NCI-H510A (cell line): Measurements from ENCODE around the gene NFATC2.

Experiments used
- DNase-seq: peaks from one replicate; lab custom pipeline; 2025; lab: John Stamatoyannopoulos, UW

NFATC2 gene

DNA sequence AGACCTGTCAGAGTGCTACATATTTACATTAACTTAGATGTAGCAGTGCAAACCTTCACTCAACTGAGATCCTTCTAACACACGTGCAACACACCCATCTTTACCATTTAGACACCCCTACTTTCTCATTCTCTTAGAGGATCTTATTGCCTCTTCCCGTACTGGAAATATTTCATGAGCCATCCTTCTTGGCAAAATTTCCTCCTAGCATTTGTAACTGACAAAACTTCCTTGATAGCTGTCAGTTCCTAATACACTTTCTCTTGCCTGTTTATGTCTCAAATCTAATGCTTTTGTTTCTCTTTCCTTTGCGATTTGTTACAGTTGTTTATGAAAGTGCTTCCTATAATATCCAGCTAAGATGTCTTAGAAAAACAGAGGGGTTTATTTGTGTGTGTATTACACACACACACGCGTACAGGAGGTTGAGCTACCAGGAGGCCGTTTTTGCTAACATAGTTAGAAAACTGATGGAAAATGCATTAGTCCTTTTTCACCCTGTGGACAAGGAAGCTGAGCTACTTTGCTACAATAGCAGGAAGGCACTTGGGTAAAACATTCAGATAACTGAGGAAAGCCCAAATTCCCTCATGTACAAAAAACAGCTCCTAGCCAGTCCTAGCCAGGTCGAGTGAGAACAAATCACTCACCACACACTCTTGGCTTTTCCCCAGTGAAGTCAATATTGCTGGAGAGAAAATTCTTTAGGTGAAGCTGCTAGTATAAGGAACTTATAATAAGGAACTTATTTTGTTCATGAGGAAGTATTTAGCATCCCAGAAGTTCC lies 153.6 kb downstream of the NFATC2 start:
- DNase-seq, result no peak

GRCh38 chr20:51388227-51388626 lies 154.3 kb downstream of the NFATC2 start:
- no peak for DNase-seq

- DNase-seq, result no peak
Measured at GRCh38 chr20:51387125-51387875, 155.2 kb downstream of the NFATC2 start.

GRCh38 chr20:51386586-51386985 lies 155.9 kb downstream of the NFATC2 start:
- DNase-seq, result no peak

GRCh38 chr20:51385646-51386530 lies 156.6 kb downstream of the NFATC2 start:
- no peak for DNase-seq

GRCh38 chr20:51384875-51385274 lies 157.6 kb downstream of the NFATC2 start:
- no peak for DNase-seq

- DNase-seq, result no peak
Measured at GRCh38 chr20:51383891-51384510, 158.5 kb downstream of the NFATC2 start.

DNA sequence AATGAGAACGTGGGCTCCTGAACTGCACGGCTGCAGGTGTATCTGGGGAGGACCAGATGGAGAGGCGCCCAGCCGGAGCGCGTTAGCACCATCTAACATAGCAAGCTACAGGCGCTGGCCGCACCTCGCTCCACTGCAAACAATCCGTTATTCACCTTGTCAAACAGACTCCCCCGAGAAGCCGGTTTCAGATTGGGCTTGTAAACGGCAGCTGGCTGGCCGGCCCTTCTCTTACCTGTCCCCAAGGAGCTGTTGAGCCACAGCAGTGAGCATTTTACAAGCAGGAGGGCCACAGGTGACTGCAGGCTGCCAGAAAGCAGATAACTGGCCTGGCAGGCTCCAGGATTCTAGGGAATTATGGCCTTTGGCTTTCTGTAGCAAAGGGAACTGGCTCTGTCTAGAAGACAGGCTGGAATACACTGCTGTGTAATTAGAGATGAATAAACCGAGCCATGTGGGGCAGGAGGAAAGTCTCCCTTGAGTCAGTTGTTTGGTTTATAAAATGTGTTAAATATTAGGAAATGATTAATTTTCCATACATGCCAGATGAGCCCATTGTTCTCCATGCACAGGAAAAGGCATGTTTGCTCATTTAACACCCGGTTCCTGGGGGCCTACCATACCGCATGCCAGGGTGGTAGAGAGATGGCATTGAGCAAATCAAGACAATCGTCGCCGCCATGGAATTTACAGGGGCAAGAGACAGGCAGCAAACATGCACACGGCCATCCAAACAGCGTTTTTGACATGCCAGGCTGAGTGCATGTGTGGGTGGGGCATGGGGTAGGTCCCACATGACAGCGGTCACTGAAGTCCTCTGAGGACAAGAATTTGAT lies 159.3 kb downstream of the NFATC2 start:
- no peak for DNase-seq

DNA sequence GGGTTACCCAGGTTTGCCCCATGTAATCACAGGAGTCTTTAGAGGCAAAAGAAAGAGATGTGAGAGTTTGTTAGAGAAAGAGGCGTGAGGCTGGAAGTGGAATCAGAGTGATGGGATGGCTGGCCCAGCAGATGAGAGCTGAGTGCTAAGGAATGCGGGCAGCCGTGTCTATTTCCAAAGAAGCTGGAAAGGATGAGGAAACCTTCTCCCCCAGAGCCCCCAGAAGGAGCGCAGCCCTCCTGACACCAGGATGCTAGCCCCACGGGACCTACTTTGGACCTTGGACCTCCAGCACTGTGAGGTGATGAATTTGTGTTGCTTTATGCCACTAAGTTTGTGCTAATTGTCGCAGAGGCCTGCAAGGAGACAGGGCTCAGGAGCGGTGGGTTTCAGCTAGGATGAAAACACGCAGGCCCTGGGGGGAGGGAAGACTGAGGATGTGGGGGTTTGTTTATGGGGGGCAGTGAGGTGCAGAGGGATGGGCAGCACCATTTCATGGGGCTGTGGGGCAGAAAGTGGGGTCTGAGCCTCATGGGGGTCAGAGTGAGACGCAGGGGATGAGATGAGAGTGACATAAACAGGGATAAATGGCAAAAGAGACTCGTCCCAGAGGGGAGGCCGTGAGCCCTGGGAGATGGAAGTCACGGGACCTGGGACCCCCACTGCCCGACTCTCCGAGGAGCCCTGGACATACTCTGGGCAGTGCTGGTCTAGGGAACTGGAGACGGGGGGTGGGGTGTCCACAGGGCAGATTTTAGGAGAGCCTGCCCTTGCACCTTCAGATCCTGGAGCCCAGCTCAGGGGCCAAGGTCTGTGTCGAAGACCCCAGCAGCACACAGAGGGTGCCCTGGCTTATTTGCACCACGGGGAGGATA lies 160.2 kb downstream of the NFATC2 start:
- DNase-seq, result no peak

- DNase-seq, result no peak
Measured at GRCh38 chr20:51381557-51381956, 161.0 kb downstream of the NFATC2 start.

DNA sequence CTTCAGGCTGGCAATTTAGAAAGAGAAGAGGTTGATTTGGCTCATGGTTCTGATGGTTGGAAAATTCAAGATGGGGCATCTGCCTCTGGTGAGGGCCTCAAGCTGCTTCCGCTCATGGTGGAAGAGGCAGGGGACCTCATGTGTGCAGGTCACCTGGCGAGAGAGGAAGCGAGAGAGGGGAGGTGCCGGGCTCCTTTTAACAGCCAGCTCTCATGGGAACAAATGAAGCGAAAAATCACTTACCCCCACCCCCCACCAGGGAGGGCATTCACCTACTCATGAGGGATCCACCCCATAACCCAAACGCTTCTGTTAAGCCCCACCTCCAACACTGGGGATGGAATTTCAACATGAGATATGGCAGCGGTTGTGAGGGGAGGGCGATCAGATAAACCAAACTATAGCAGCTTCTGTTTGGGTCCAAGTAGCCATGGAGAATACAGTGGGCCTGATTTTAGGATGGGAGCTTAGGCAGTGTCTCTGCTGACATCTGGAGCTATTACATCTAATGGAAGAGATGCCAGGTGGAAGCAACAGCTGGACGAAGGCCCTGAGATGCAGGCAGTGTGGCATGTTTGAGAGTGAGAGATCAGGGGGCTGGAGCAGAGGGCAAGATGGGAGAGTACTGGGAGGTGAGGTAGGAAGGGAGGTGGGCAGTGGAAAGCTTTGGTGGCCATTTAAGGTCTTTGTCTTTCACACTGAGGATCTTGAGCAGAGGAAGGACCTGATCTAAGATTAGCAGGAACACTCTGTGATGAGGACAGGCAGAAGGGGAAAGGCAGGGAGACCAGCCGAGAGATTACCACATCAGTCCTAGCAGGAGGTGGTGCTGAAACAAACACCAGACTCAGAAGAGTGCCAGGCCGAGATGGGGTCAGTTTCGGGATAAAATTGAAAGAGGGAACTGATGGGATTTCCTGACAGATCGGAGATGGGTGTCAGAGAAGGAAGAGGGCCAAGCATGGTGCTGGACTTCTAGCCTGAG lies 161.8 kb downstream of the NFATC2 start:
- no peak for DNase-seq

DNA sequence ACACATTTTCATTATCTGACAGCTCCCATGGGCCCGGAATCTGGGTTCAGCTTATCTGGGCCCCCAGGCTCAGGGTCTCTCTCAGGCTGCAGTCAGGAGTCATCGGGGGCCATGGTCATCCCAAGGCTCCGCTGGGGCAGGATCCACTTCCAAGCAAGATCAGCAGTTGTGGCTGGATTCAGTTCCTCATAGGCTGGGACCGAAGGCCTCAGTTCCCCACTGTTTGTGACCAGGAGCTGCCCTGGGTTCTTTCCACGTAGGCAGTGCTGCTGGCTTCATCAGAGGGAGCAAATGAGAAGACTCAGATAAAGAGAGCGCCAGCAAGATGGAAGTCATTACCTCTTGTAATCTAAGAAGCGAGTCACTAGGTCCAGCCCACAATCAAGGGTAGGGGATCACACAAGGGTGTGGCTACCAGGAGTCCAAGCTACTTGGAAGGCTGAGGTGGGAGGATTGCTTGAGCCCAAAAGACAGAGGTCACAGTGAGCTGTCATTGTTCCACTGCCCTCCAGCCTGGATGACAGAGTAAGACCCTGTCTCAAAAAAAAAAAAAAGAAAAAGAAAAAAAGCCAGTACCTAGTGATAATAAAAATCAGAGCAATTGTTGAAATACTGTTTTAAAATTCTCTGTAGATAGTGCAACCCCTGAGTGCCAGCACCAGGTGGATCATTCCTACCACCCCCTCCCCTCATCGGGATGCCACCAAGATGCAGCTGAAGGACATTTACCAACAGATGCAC lies 162.7 kb downstream of the NFATC2 start:
- no peak for DNase-seq

- no peak for DNase-seq
Measured at GRCh38 chr20:51378171-51378928, 164.2 kb downstream of the NFATC2 start.

GRCh38 chr20:51377132-51377531 lies 165.4 kb downstream of the NFATC2 start:
- no peak for DNase-seq

DNA sequence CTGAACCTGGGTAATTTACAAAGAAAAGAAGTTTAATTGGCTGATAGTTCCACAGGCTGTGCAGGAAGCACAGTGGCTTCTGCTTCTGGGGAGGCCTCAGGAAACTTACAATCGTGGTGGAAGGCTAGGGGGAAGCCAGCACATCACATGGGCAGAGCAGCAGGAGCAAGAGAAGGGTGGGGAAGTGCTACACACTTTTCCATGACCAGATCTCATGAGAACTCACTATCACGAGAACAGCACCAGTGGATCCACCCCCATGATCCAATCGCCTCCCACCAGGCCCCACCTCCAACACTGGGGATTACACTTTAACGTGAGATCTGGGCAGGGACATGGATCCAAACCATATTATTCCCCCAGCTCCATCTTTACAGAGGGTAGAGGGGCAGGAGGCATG lies 166.4 kb downstream of the NFATC2 start:
- no peak for DNase-seq

DNA sequence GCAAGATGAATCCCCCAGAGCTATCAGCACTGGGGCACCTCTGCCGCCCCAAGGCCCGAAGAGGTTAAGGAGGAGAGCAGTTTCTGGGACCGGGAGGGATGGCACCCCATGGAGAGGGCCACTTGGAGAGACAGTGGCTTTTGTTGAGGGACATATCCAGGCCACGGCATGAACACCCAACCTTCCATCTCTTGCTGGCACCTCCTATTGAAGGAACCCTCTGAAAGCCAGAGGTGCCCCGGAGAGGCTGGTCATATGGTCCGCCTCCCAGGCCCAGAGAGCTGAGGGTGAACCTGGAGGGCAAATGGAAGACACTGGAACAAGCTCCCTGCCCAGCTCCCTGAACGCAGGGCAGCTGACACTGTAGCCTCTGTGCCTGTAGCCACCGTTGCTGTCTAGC lies 167.0 kb downstream of the NFATC2 start:
- DNase-seq, result no peak

DNA sequence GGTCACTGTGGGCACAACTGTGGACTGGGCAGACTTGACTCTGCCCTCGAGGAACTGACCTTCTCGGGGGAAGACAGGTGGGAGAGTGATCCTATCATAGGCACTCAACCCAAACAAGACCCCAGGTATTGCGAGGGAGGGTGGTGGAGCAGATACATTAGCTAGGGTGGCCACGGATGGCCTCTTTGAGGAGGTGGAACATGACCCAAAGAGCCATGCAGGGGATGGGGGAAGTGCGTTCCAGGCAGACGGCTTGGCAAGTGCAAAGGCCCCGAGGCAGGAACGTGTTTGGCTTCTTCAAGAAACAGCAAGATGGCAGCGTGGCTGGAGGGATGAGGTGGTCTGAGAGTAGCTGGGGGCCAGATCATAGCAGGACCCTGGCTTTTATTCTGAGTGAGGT lies 167.6 kb downstream of the NFATC2 start:
- DNase-seq, result no peak
